T47D (cell line): ENCODE results near the gene OLAH.

ENCODE experiments used
- DNase-seq, 2 experiments: peaks; one replicate each; pipeline versions ENCODE4 v3.0.0 to v3.0.0-alpha.2; 2011 to 2012; ENCODE audit warnings: low read depth in 1 of 2, low spot score in 1 of 2
- JUND ChIP-seq: IDR thresholded peaks from 2 replicates; pipeline ENCODE4 v1.6.1; 2012; ENCODE audit warnings: low read depth
- in situ Hi-C: cut with HindIII; loops from 2 replicates; pipeline ENCODE4 v1.10.0; 2016; ENCODE audit warnings: low sequenced_read_pairs, low pct_unique_long_range_greater_than_20kb

OLAH gene

GRCh38 chr10:15118615-15119014 lies 74.9 kb downstream of the OLAH start:
- in situ Hi-C loops = no loop called here
- DNase-seq = no peak
- no peak for TF ChIP-seq JUND

- no peak for DNase-seq
- in situ Hi-C loops = no loop called here
- TF ChIP-seq JUND = no peak
Measured at GRCh38 chr10:15120523-15120922, 76.8 kb downstream of the OLAH start.

GRCh38 chr10:15121707-15122106 lies 78.0 kb downstream of the OLAH start:
- no peak for DNase-seq
- TF ChIP-seq JUND = no peak
- in situ Hi-C loops = no loop called here

DNA sequence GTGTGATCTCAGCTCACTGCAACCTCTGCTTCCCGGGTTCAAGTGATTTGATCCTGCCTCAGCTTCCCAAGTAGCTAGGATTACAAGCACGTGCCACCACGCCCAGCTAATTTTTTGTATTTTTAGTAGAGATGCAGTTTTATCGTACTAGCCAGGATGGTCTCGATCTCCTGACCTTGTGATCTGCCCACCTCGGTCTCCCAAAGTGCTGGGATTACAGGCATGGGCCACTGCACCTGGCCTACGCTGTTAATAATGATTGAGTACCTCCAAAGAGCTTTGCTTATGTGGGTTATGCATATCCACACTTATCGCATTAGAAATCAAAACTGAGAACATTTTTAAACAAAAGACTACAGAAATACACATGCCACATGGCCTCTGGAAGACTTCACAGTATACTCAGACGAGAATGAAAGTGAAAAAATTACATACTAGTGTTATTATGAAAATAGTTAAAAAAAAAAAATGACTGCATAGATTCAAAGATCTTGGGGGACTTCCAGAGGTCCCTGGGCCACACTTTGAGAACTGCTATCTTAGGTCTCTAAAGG lies 78.8 kb downstream of the OLAH start:
- DNase-seq = no peak
- no peak for TF ChIP-seq JUND
- in situ Hi-C loops = no loop called here
